Mucosa of descending colon (tissue), 3 donors: ENCODE results near the gene ZNF823. TPM values are rescaled to one million over a fixed set of nuclear protein-coding genes. Genes with fewer than 3 reads are reported as not detected.

Experiments
- ATAC-seq: fragments of 200-7000 bp; cut with Tn5 transposase; one replicate; pipeline ENCODE4 v1.9.1; 2020; ENCODE audit warnings: mild to moderate bottlenecking, moderate library complexity
- DNase-seq, 3 donors: peaks; one replicate each; pipeline ENCODE4 v3.0.0-alpha.2; 2020
- H3K36me3 ChIP-seq: fragments of 200-600 bp; one replicate; pipeline ENCODE4 v1.8.0; 2021; ENCODE audit warnings: low read depth, mild to moderate bottlenecking
- H3K4me1 ChIP-seq: fragments of 200-600 bp; one replicate; pipeline ENCODE4 v1.8.0; 2021; ENCODE audit warnings: low read depth, mild to moderate bottlenecking
- H3K4me3 ChIP-seq: fragments of 200-600 bp; one replicate; pipeline ENCODE4 v1.8.0; 2021; ENCODE audit warnings: mild to moderate bottlenecking
- H3K9me3 ChIP-seq: fragments of 200-600 bp; one replicate; pipeline ENCODE4 v1.8.0; 2021; ENCODE audit warnings: mild to moderate bottlenecking
- CTCF ChIP-seq: fragments of 200-600 bp; IDR thresholded peaks from one replicate; pipeline ENCODE4 v1.8.0; 2022; ENCODE audit warnings: antibody characterized with exemption, mild to moderate bottlenecking
- intact Hi-C, 2 donors: fragments of 100-400 bp; cut with DNase I in 1 of 2; cut with micrococcal nuclease in 1 of 2; formaldehyde crosslinking; loops; one replicate each; pipeline versions ENCODE4 v1.11.0 to v1.11.1; 2022; cut with DNase I, micrococcal nuclease
- total RNA-seq, 3 donors: library from RNA; stranded (reverse); fragmentation: NEBNext Ultra II Directional in 2 of 3; extraction: Animal tissue kit (Norgen Biotek cat#: 25700) in 2 of 3; gene quantifications; one replicate each; pipeline versions ENCODE4 v1.2.1 to v1.2.4, GENCODE V29; 2021 to 2023
- donor health status: DM: no; HTN: no; CAD: no; lungs with moderate emphysema.
- donor health status: DM: no; HTN: no; CAD: no.
- donor health status: DM: no; HTN: yes; CAD: no.

ZNF823 gene
- total RNA-seq, 3 donors from 2014 or later: 12.1 to 17.8 (median 13.1) TPM

- H3K4me1 ChIP-seq: no peaks in the 10 kb centered on the region
- peak; percentile 47 for TF ChIP-seq CTCF
- no peaks in the 10 kb centered on the region for H3K36me3 ChIP-seq
- peaks cover 7% of the 10 kb centered on the region for H3K9me3 ChIP-seq
- ATAC-seq (peak; percentile 74), DNase-seq (peak in 2 of 3 donors; percentile 78 to 82)
- H3K4me3 ChIP-seq: no peak overlapping the region
- intact Hi-C loops: no loop called here
These were observed 65.1 kb downstream of the ZNF823 start for GRCh38 chr19:11673608-11674041.

Other genes starting within 250 kb of the ZNF823 start
- 10 to 100 TPM; 10.4 to 13.5 (median 10.9) TPM for gene ZNF653, start 233.1 kb downstream of the ZNF823 start, total RNA-seq
- 10 to 100 TPM; 57.9 to 69.6 (median 59.1) TPM for gene ECSIT, start 209.8 kb downstream of the ZNF823 start, total RNA-seq
- 1,000 to 10,000 TPM in 1 of 3 donors, 10 to 100 TPM in 2; 19.3 to 1,130 (median 71.6) TPM for gene CNN1, start 200.1 kb downstream of the ZNF823 start, total RNA-seq
- 10 to 100 TPM; 33.7 to 47.4 (median 42.6) TPM for gene ELOF1, start 179.7 kb downstream of the ZNF823 start, total RNA-seq
- gene ACP5, start 161.3 kb downstream of the ZNF823 start, total RNA-seq: 10 to 100 TPM; 24.3 to 35.1 (median 24.9) TPM
- 10 to 100 TPM in 2 of 3 donors, 1 to 10 TPM in 1; 8.7 to 10.9 (median 10.5) TPM for gene ZNF627, start 141.5 kb downstream of the ZNF823 start, total RNA-seq
- 1 to 10 TPM; 4.8 to 8.5 (median 4.8) TPM for gene ZNF441, start 28.1 kb upstream of the ZNF823 start, total RNA-seq
- gene ZNF491, start 59.6 kb upstream of the ZNF823 start, total RNA-seq: 1 to 10 TPM; 1.9 to 4.3 (median 2.8) TPM
- gene ZNF440, start 75.3 kb upstream of the ZNF823 start, total RNA-seq: 10 to 100 TPM; 31.9 to 36.9 (median 36.4) TPM
- gene ZNF439, start 109.8 kb upstream of the ZNF823 start, total RNA-seq: 10 to 100 TPM in 1 of 3 donors, 1 to 10 TPM in 2; 8.9 to 11.2 (median 9.6) TPM
- 10 to 100 TPM; 15.7 to 30.5 (median 23.4) TPM for gene ZNF69, start 148.8 kb upstream of the ZNF823 start, total RNA-seq
- 10 to 100 TPM; 16.3 to 25.2 (median 17.1) TPM for gene ZNF700, start 186.2 kb upstream of the ZNF823 start, total RNA-seq
- gene ZNF763, start 226.1 kb upstream of the ZNF823 start, total RNA-seq: 1 to 10 TPM; 4.7 to 8.9 (median 6.7) TPM